Measurements from ENCODE around the gene PAOX.

Gene PAOX

GRCh38 chr10:133349577-133350011, 29.5 kb upstream of the PAOX start:
- in situ Hi-C loops (cut with MboI; ENCODE audit: low sequenced_read_pairs, unreplicated experiment) = no loop called here
- no peak for DNase-seq (ENCODE audit: low spot score)
- no peak for TF ChIP-seq CTCF (IDR thresholded peaks at IDR 0.05; ENCODE audit: borderline replicate concordance, control extremely low read depth, extremely low read depth, insufficient read depth, missing control alignments)

- in situ Hi-C loops (cut with MboI; ENCODE audit: low sequenced_read_pairs, unreplicated experiment) = no loop called here
- no peak for DNase-seq (ENCODE audit: low spot score)
- no peak for TF ChIP-seq CTCF (IDR thresholded peaks at IDR 0.05; ENCODE audit: borderline replicate concordance, control extremely low read depth, extremely low read depth, insufficient read depth, missing control alignments)
These were observed 28.6 kb upstream of the PAOX start for GRCh38 chr10:133350283-133350949.

GRCh38 chr10:133350950-133351329, 28.1 kb upstream of the PAOX start:
- in situ Hi-C loops (cut with MboI; ENCODE audit: low sequenced_read_pairs, unreplicated experiment) = no loop called here
- no peak for TF ChIP-seq CTCF (IDR thresholded peaks at IDR 0.05; ENCODE audit: borderline replicate concordance, control extremely low read depth, extremely low read depth, insufficient read depth, missing control alignments)
- DNase-seq (ENCODE audit: low spot score) = no peak

- no peak for DNase-seq (ENCODE audit: low spot score)
- in situ Hi-C loops (cut with MboI; ENCODE audit: low sequenced_read_pairs, unreplicated experiment) = no loop called here
- no peak for TF ChIP-seq CTCF (IDR thresholded peaks at IDR 0.05; ENCODE audit: borderline replicate concordance, control extremely low read depth, extremely low read depth, insufficient read depth, missing control alignments)
These were observed 27.4 kb upstream of the PAOX start for GRCh38 chr10:133351408-133352318.

GRCh38 chr10:133353202-133353959, 25.7 kb upstream of the PAOX start:
- TF ChIP-seq CTCF (IDR thresholded peaks at IDR 0.05; ENCODE audit: borderline replicate concordance, control extremely low read depth, extremely low read depth, insufficient read depth, missing control alignments) = no peak
- in situ Hi-C loops (cut with MboI; ENCODE audit: low sequenced_read_pairs, unreplicated experiment) = no loop called here
- no peak for DNase-seq (ENCODE audit: low spot score)

GRCh38 chr10:133353988-133354605, 25.0 kb upstream of the PAOX start:
- TF ChIP-seq CTCF (IDR thresholded peaks at IDR 0.05; ENCODE audit: borderline replicate concordance, control extremely low read depth, extremely low read depth, insufficient read depth, missing control alignments) = no peak
- DNase-seq (ENCODE audit: low spot score) = no peak
- in situ Hi-C loops (cut with MboI; ENCODE audit: low sequenced_read_pairs, unreplicated experiment) = no loop called here

All from GM13976 (cell line).